H9 (cell line): ENCODE results near the gene PEMT. TPM values are rescaled to one million over a fixed set of nuclear protein-coding genes. Genes with fewer than 3 reads are reported as not detected.

Source experiments
- DNase-seq: peaks from one replicate; pipeline ENCODE4 v3.0.0-alpha.2; 2017
- H2AFZ ChIP-seq: one replicate; pipeline ENCODE4 v1.6.1; 2013; ENCODE audit warnings: mild to moderate bottlenecking, low read length, control low read depth, moderate library complexity
- H2AK5ac ChIP-seq: 2 replicates; pipeline ENCODE4 v1.6.1; 2013; ENCODE audit warnings: low read length, control low read depth, mixed read lengths; ENCODE audit not compliant: insufficient read length
- H2BK120ac ChIP-seq: one replicate; pipeline ENCODE4 v1.6.1; 2013; ENCODE audit warnings: low read depth, mild to moderate bottlenecking, low read length, control low read depth, inconsistent platforms; ENCODE audit not compliant: poor library complexity, severe bottlenecking
- H2BK12ac ChIP-seq: 2 replicates; pipeline ENCODE4 v1.6.1; 2013; ENCODE audit warnings: low read length, control low read depth, mixed read lengths, low read depth; ENCODE audit not compliant: insufficient read length
- H2BK15ac ChIP-seq: 2 replicates; pipeline ENCODE4 v1.6.1; 2013; ENCODE audit warnings: low read depth, low read length, control low read depth
- H2BK20ac ChIP-seq: one replicate; pipeline ENCODE4 v1.6.1; 2013; ENCODE audit warnings: low read depth, mild to moderate bottlenecking, low read length, control low read depth, inconsistent platforms; ENCODE audit not compliant: poor library complexity, severe bottlenecking
- H2BK5ac ChIP-seq: 2 replicates; pipeline ENCODE4 v1.6.1; 2013; ENCODE audit warnings: low read length, control low read depth, mixed read lengths; ENCODE audit not compliant: insufficient read length
- H3K14ac ChIP-seq: 2 replicates; pipeline ENCODE4 v1.6.1; 2013; ENCODE audit warnings: low read length, control low read depth; ENCODE audit not compliant: insufficient read depth
- H3K18ac ChIP-seq: 2 replicates; pipeline ENCODE4 v1.6.1; 2013; ENCODE audit warnings: low read depth, mild to moderate bottlenecking, mixed read lengths, low read length, control low read depth; ENCODE audit not compliant: insufficient read length
- H3K23ac ChIP-seq: 2 replicates; pipeline ENCODE4 v1.6.1; 2013; ENCODE audit warnings: low read length, control low read depth, mixed read lengths, low read depth; ENCODE audit not compliant: insufficient read length
- H3K23me2 ChIP-seq: 2 replicates; pipeline ENCODE4 v1.6.1; 2013; ENCODE audit warnings: low read depth, mild to moderate bottlenecking, mixed read lengths, low read length, control low read depth; ENCODE audit not compliant: insufficient read length, poor library complexity, severe bottlenecking
- H3K27ac ChIP-seq: 2 replicates; pipeline ENCODE4 v1.5.1; 2013; ENCODE audit warnings: low read length, control low read depth, mixed read lengths, low read depth; ENCODE audit not compliant: insufficient read length
- H3K27me3 ChIP-seq: 2 replicates; pipeline ENCODE4 v1.6.1; 2013; ENCODE audit warnings: low read length, control low read depth, inconsistent platforms; ENCODE audit not compliant: insufficient read depth
- H3K4ac ChIP-seq: 2 replicates; pipeline ENCODE4 v1.6.1; 2013; ENCODE audit warnings: low read depth, mild to moderate bottlenecking, control low read depth, inconsistent platforms, low read length, moderate library complexity
- H3K4me1 ChIP-seq: 2 replicates; pipeline ENCODE4 v1.6.1; 2013; ENCODE audit warnings: low read length, control low read depth, inconsistent platforms; ENCODE audit not compliant: insufficient read depth
- H3K4me2 ChIP-seq: 2 replicates; pipeline ENCODE4 v1.6.1; 2013; ENCODE audit warnings: low read length, control low read depth, mixed read lengths; ENCODE audit not compliant: insufficient read length, insufficient read depth
- H3K56ac ChIP-seq: 2 replicates; pipeline ENCODE4 v1.6.1; 2013; ENCODE audit warnings: low read depth, mild to moderate bottlenecking, mixed read lengths, low read length, control low read depth; ENCODE audit not compliant: insufficient read length
- H3K79me1 ChIP-seq: 2 replicates; pipeline ENCODE4 v1.6.1; 2013; ENCODE audit warnings: low read depth, mild to moderate bottlenecking, moderate library complexity, low read length, control low read depth, inconsistent platforms; ENCODE audit not compliant: insufficient read depth, poor library complexity, severe bottlenecking
- H3K79me2 ChIP-seq: 2 replicates; pipeline ENCODE4 v1.6.1; 2013; ENCODE audit warnings: low read length, control low read depth, inconsistent platforms; ENCODE audit not compliant: insufficient read depth
- H3K9ac ChIP-seq: 2 replicates; pipeline ENCODE4 v1.6.1; 2013; ENCODE audit warnings: low read length, control low read depth, mixed read lengths; ENCODE audit not compliant: insufficient read length; ENCODE audit errors: extremely low read depth
- H3K9me3 ChIP-seq: one replicate; pipeline ENCODE4 v1.6.1; 2013; ENCODE audit warnings: low read depth, low read length, inconsistent platforms; ENCODE audit not compliant: control insufficient read depth
- H3T11ph ChIP-seq: one replicate; pipeline ENCODE4 v1.6.1; 2013; ENCODE audit warnings: mild to moderate bottlenecking, low read length, control low read depth, inconsistent platforms
- H4K20me1 ChIP-seq: one replicate; pipeline ENCODE4 v1.6.1; 2013; ENCODE audit not compliant: control insufficient read depth, insufficient read length, insufficient read depth
- H4K5ac ChIP-seq: 2 replicates; pipeline ENCODE4 v1.6.1; 2013; ENCODE audit warnings: low read depth, mild to moderate bottlenecking, mixed read lengths, low read length, control low read depth; ENCODE audit not compliant: insufficient read length
- H4K8ac ChIP-seq: replicated peaks from 2 replicates; pipeline ENCODE4 v1.6.1; 2013; ENCODE audit warnings: low read length, control low read depth, mixed read lengths, low read depth; ENCODE audit not compliant: insufficient read length
- H4K91ac ChIP-seq: 2 replicates; pipeline ENCODE4 v1.6.1; 2013; ENCODE audit warnings: low read depth, mild to moderate bottlenecking, moderate library complexity, mixed read lengths, low read length, control low read depth; ENCODE audit not compliant: insufficient read length
- H3K27ac Mint-ChIP-seq, 3 experiments: 2 replicates in 2 of 3; 3 replicates in 1 of 3; pipeline ENCODE4 v1.8.0; 2020 to 2021; ENCODE audit warnings: mixed read lengths in 3 of 3, mild to moderate bottlenecking in 1 of 3, moderate library complexity in 1 of 3
- H3K27me3 Mint-ChIP-seq: 2 replicates; pipeline ENCODE4 v1.8.0; 2021; ENCODE audit warnings: low read depth, mild to moderate bottlenecking, moderate library complexity, mixed read lengths
- H3K36me3 Mint-ChIP-seq, 3 experiments: 2 replicates in 2 of 3; 3 replicates in 1 of 3; pipeline ENCODE4 v1.8.0; 2020 to 2021; ENCODE audit warnings: low read depth in 3 of 3, mixed read lengths in 3 of 3; ENCODE audit not compliant: insufficient read depth in 1 of 3
- H3K4me1 Mint-ChIP-seq, 2 experiments: 2 replicates each; pipeline ENCODE4 v1.8.0; 2020; ENCODE audit warnings: mixed read lengths in 2 of 2
- H3K4me3 Mint-ChIP-seq, 2 experiments: 2 replicates in 1 of 2; 3 replicates in 1 of 2; pipeline ENCODE4 v1.8.0; 2020 to 2021; ENCODE audit warnings: mild to moderate bottlenecking in 2 of 2, mixed read lengths in 2 of 2, moderate library complexity in 1 of 2
- H3K9me3 Mint-ChIP-seq, 2 experiments: 2 replicates in 1 of 2; 3 replicates in 1 of 2; pipeline ENCODE4 v1.8.0; 2020; ENCODE audit warnings: mild to moderate bottlenecking in 2 of 2, mixed read lengths in 2 of 2, moderate library complexity in 1 of 2
- CTCF ChIP-seq: fragments of 200-600 bp; sonication (generic); conservative IDR thresholded peaks from 3 replicates; pipeline ENCODE4 v1.8.0; 2021; ENCODE audit warnings: antibody characterized with exemption, mild to moderate bottlenecking
- WGBS: extraction: QIAGEN DNeasy Blood & Tissue Kit; methylation state at CpG from one replicate; pipeline ENCODE4 v1.1.7; 2013; ENCODE audit warnings: missing lambda C conversion rate, low lambda C conversion rate, mixed read lengths; ENCODE audit not compliant: insufficient read length; ENCODE audit errors: extremely low coverage; 5-methylcytosine and 5-hydroxymethylcytosine counted together
- total RNA-seq: library from RNA; stranded (reverse); gene quantifications from 2 replicates; pipeline ENCODE4 v1.2.1, GENCODE V29; 2021

PEMT gene
- total RNA-seq, 1 experiment from 2014 or later = 63.2 TPM

- Histone ChIP-seq H3K4me2 (peak overlapping the region; percentile 67), H3K23me2 (peaks cover 21% of the 10 kb centered on the region), H2AFZ (no peak overlapping the region), H2BK15ac (no peak overlapping the region), H3K14ac (no peak overlapping the region), H2BK5ac (no peak overlapping the region), H3K18ac (no peak overlapping the region), H3K79me2 (no peaks in the 10 kb centered on the region), H3K27me3 (peaks cover 8% of the 10 kb centered on the region; the same call in 1 of the 2 replicates), H4K20me1 (no peaks in the 10 kb centered on the region), H3T11ph (no peak overlapping the region), H3K9me3 (no peaks in the 10 kb centered on the region), H3K27ac (no peak overlapping the region), H3K23ac (no peak overlapping the region), H2AK5ac (no peak overlapping the region), H4K5ac (no peak overlapping the region), H2BK12ac (no peak overlapping the region), H3K9ac (no peak overlapping the region), H2BK20ac (no peak overlapping the region), H3K4ac (no peak overlapping the region), H3K79me1 (no peaks in the 10 kb centered on the region), H3K56ac (no peak overlapping the region), H2BK120ac (no peak overlapping the region), H4K8ac (no peak overlapping the region), H4K91ac (no peak overlapping the region), H3K4me1 (peaks cover 3% of the 10 kb centered on the region; the same call in 1 of the 2 replicates)
- DNase-seq = no peak
- Mint-ChIP-seq H3K36me3 (peaks cover 6 to 27% (median 21%) of the 10 kb centered on the region in 3 experiments), H3K9me3 (no peaks in the 10 kb centered on the region; a peak in 1 of 5 replicates), H3K4me3 (peak overlapping the region; percentile 63 to 86), H3K27me3 (peaks cover 44% of the 10 kb centered on the region), H3K4me1 (peaks cover 33 to 37% of the 10 kb centered on the region in 2 experiments), H3K27ac (peak overlapping the region in 1 of 3 experiments; percentile 44; a peak in 1 of 7 replicates)
- WGBS = no CpG with 5 or more reads among the region's 14 CpGs
- TF ChIP-seq CTCF = no peak
Measured at GRCh38 chr17:17494499-17494869, 97.0 kb downstream of the PEMT start.
